ENCODE results near the gene MERTK. TPM values are rescaled to one million over a fixed set of nuclear protein-coding genes. Genes with fewer than 3 reads are reported as not detected.

MERTK gene
- total RNA-seq, 4 donors from 2014 or later = 29.4 to 63.0 (median 48.6) TPM

DNA sequence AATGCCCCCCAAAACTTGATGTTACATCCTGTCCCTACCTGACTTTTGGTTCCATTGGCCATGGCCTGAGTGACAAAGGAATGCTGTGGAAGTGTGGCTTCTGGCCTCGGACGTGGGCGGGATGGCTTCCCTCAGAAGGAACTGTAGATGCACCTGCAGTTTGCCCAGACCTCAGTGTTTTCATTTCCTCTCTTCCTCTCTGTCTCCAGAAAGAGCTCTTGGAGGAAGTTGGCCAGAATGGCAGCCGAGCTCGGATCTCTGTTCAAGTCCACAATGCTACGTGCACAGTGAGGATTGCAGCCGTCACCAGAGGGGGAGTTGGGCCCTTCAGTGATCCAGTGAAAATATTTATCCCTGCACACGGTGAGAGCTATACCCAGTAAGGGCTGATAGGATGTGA is 95.6 kb downstream of the MERTK start:
- TF ChIP-seq, protein P1, sequence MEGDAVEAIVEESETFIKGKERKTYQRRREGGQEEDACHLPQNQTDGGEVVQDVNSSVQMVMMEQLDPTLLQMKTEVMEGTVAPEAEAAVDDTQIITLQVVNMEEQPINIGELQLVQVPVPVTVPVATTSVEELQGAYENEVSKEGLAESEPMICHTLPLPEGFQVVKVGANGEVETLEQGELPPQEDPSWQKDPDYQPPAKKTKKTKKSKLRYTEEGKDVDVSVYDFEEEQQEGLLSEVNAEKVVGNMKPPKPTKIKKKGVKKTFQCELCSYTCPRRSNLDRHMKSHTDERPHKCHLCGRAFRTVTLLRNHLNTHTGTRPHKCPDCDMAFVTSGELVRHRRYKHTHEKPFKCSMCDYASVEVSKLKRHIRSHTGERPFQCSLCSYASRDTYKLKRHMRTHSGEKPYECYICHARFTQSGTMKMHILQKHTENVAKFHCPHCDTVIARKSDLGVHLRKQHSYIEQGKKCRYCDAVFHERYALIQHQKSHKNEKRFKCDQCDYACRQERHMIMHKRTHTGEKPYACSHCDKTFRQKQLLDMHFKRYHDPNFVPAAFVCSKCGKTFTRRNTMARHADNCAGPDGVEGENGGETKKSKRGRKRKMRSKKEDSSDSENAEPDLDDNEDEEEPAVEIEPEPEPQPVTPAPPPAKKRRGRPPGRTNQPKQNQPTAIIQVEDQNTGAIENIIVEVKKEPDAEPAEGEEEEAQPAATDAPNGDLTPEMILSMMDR (IDR thresholded peaks at IDR 0.05) = no peak
- DNase-seq (ENCODE audit: low spot score) = no peak
- no peak for ATAC-seq (ENCODE audit: low FRiP score)

DNA sequence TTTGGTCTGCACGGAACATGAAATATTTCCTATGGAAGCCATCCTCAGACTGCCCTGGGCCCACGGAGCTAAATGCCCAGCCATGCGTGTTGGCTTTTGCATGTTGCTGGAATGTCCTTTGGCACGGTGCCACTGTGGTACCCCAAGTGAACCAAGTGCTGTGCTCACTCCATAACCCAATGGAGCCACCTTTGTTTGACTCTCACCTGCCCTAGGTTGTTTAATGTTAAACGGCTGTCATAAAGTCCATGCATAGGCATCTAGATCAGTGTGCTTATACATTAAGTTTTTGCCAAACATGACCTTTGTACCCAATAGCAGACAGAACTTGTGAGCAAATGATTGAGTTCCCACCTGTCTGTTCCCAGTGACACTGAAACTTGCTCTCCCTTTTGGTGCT is 96.7 kb downstream of the MERTK start:
- no peak for DNase-seq (ENCODE audit: low spot score)
- no peak for ATAC-seq (ENCODE audit: low FRiP score)
- TF ChIP-seq, protein P1 (IDR thresholded peaks at IDR 0.05) = no peak

DNA sequence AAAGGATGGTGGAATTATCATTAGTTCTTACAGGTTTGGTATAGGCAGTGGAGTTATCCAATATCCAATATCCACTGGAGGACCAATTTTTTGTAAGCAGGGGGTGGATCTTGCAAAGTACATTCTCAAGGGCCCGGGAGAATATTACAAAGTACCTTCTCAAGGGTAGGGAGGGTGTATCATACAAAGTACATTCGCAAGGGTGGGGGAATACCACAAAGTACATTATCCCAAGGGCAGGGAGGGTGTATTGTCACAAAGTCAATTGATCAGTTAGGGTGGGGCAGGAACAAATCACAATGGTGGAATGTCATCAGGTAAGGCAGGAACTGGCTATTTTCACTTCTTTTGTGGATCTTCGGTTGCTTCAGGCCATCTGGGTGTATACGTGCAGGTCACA is 101.4 kb downstream of the MERTK start:
- TF ChIP-seq, protein P1 (IDR thresholded peaks at IDR 0.05) = no peak
- DNase-seq (ENCODE audit: low spot score) (no peak), ATAC-seq (ENCODE audit: low FRiP score) (no peak)

GRCh38 chr2:112000399-112001135 is 102.2 kb downstream of the MERTK start:
- no peak for DNase-seq (ENCODE audit: low spot score)
- ATAC-seq (ENCODE audit: low FRiP score) = no peak
- TF ChIP-seq, protein P1 (IDR thresholded peaks at IDR 0.05) = no peak

GRCh38 chr2:112001136-112001715 is 102.8 kb downstream of the MERTK start:
- TF ChIP-seq, protein P1 (IDR thresholded peaks at IDR 0.05) = no peak
- DNase-seq (ENCODE audit: low spot score) = no peak
- ATAC-seq (ENCODE audit: low FRiP score) = no peak

DNA sequence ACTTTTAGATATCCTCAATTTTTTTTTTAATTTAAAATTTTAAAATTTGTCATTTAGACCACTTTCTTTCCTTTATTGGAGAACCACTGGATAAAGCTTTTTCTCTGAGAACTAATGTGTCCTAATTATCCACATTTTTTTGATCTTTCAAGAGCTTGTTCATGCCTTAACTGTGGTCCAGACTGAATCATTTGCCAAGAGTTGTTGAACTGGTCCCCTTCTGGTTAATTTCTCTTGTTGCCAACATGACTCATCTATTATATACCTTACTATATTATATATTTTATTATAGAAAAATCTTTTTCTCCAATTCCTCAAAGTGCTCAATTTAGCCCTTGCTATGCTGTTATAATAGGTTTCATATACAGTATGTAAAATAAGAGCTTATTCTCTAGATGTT is 103.5 kb downstream of the MERTK start:
- ATAC-seq (ENCODE audit: low FRiP score) (no peak), DNase-seq (ENCODE audit: low spot score) (no peak)
- TF ChIP-seq, protein P1 (IDR thresholded peaks at IDR 0.05) = no peak
